HEK293 (cell line): ENCODE results near the gene FHIT.

Experiments
- ATF2 ChIP-seq: fragments of 450-650 bp; formaldehyde crosslinking; IDR thresholded peaks from 2 replicates; pipeline ENCODE4 v1.5.1; 2016; ENCODE audit warnings: missing biosample characterization, missing genetic modification characterization, low read depth
- CTCF ChIP-seq: fragments of 450-650 bp; formaldehyde crosslinking; IDR thresholded peaks from 2 replicates; pipeline ENCODE4 v1.5.1; 2016; ENCODE audit warnings: missing biosample characterization, missing genetic modification characterization
- ZNF423 ChIP-seq: fragments of 450-650 bp; formaldehyde crosslinking; IDR thresholded peaks from 2 replicates; pipeline ENCODE4 v1.5.1; 2016; ENCODE audit warnings: missing biosample characterization, missing genetic modification characterization
- ZNF501 ChIP-seq: fragments of 450-650 bp; formaldehyde crosslinking; IDR thresholded peaks from 2 replicates; pipeline ENCODE4 v1.5.1; 2016; ENCODE audit warnings: missing biosample characterization, missing genetic modification characterization

- TF ChIP-seq ZNF423 (tag by site-specific recombination): no peak
- no peak for TF ChIP-seq ATF2 (tag by site-specific recombination)
- TF ChIP-seq CTCF (tag by site-specific recombination): no peak
- no peak for TF ChIP-seq ZNF501 (tag by site-specific recombination)
Observed at GRCh38 chr3:60890226-60890625, 361.0 kb downstream of the FHIT start.
